Kidney (tissue), 2 donors: ENCODE results near the gene KPNA2. TPM values are rescaled to one million over a fixed set of nuclear protein-coding genes. Genes with fewer than 3 reads are reported as not detected.

Experiments
- polyA plus RNA-seq: library from polyadenylated mRNA; stranded (reverse); fragments of 350-450 nt; fragmentation: Illumina TruSeq; extraction: RNeasy Lipid Tissue Mini Kit (QIAGEN cat#74804); gene quantifications from one replicate; pipeline ENCODE4 v1.2.3, GENCODE V29; 2014; ENCODE audit warnings: low read depth, low replicate concordance; ENCODE audit not compliant: insufficient read depth
- total RNA-seq: library from RNA; stranded (reverse); fragmentation: NEBNext Ultra II Directional; extraction: Animal tissue kit (Norgen Biotek cat#: 25700); gene quantifications from one replicate; pipeline ENCODE4 v1.2.1, GENCODE V29; 2021
- donor health status: DM: yes; HTN: yes; CAD: no.

KPNA2 gene
- total and polyA plus RNA-seq, 2 donors from 2014 or later = 23.3 to 27.4 TPM

Other genes starting within 250 kb of the KPNA2 start
- 103 TPM for gene BPTF, start 210.2 kb upstream of the KPNA2 start, total RNA-seq
- 14.6 TPM for gene BPTF, start 210.2 kb upstream of the KPNA2 start, polyA plus RNA-seq
- 11.1 TPM for gene C17orf58, start 39.3 kb upstream of the KPNA2 start, total RNA-seq
- 10.0 TPM for gene C17orf58, start 39.3 kb upstream of the KPNA2 start, polyA plus RNA-seq
- gene AMZ2, start 212.3 kb downstream of the KPNA2 start, total RNA-seq = 48.6 TPM
- 90.9 TPM for gene AMZ2, start 212.3 kb downstream of the KPNA2 start, polyA plus RNA-seq